Endothelial cell of umbilical vein (primary cell): Measurements from ENCODE around the gene CAP2. TPM values are rescaled to one million over a fixed set of nuclear protein-coding genes. Genes with fewer than 3 reads are reported as not detected.

Experiments
- BruUV-seq: library from RNA; stranded (reverse); fragments of 400-500 nt; replicated peaks from 2 replicates; lab custom pipeline; 2021; lab: Mats Ljungman, UMichigan
- CTCF ChIA-PET: fragments of 300-600, 350-600 bp; sonication (Branson Sonifier 250); formaldehyde crosslinking; loops from one replicate; lab custom pipeline; 2021; ENCODE audit warnings: antibody characterized with exemption, inconsistent platforms; lab: Charles Lee
- POLR2A ChIA-PET: fragments of 300-600, 350-600 bp; sonication (Branson Sonifier 250); formaldehyde crosslinking; loops from one replicate; lab custom pipeline; 2021; ENCODE audit warnings: antibody characterized with exemption, inconsistent platforms; lab: Charles Lee
- DNase-seq: peaks from one replicate; pipeline ENCODE4 v3.0.0-alpha.2; 2011; ENCODE audit warnings: low read depth, low spot score
- FAIRE-seq: peaks from 2 replicates; lab custom pipeline; 2011; peaks lifted over from hg19 to GRCh38; lab: Jason Lieb, UNC
- H2AFZ ChIP-seq: 2 replicates; pipeline ENCODE4 v1.6.0; 2012; ENCODE audit warnings: low read depth, low read length, control low read depth, inconsistent platforms
- H3K27ac ChIP-seq: 2 replicates; pipeline ENCODE4 v1.5.1; 2011; ENCODE audit warnings: low read depth, mild to moderate bottlenecking, control low read depth, low read length, moderate library complexity; ENCODE audit not compliant: insufficient read depth
- H3K27me3 ChIP-seq, 2 experiments: 2 replicates each; pipeline versions ENCODE4 v1.6.0 to v1.6.1; 2011; ENCODE audit warnings: low read length in 2 of 2, mixed read lengths in 1 of 2; ENCODE audit not compliant: control insufficient read depth in 2 of 2, insufficient read depth in 2 of 2
- H3K36me3 ChIP-seq, 2 experiments: 2 replicates in 1 of 2; 3 replicates in 1 of 2; pipeline ENCODE4 v1.5.1; 2011; ENCODE audit warnings: low read length in 2 of 2, mild to moderate bottlenecking in 1 of 2, moderate library complexity in 1 of 2; ENCODE audit not compliant: control insufficient read depth in 2 of 2, insufficient read depth in 2 of 2; ENCODE audit errors: extremely low read depth in 1 of 2
- H3K4me1 ChIP-seq: 3 replicates; pipeline ENCODE4 v1.5.1; 2011; ENCODE audit warnings: mild to moderate bottlenecking, low read length; ENCODE audit not compliant: control insufficient read depth, insufficient read depth; ENCODE audit errors: extremely low read depth
- H3K4me2 ChIP-seq: 2 replicates; pipeline ENCODE4 v1.6.1; 2011; ENCODE audit warnings: low read length, control low read depth, mixed read lengths; ENCODE audit not compliant: insufficient read depth
- H3K4me3 ChIP-seq, 3 experiments: fragments of 200-600 bp in 1 of 3; sonication (generic), shearing (Covaris generic) in 1 of 3; replicated peaks in 1 of 3; 2 replicates each; pipeline ENCODE4 v1.5.1; 2011 to 2016; ENCODE audit warnings: control low read depth in 3 of 3, low read length in 3 of 3, mild to moderate bottlenecking in 2 of 3, inconsistent platforms in 1 of 3, low read depth in 1 of 3, moderate library complexity in 1 of 3; ENCODE audit not compliant: insufficient read depth in 1 of 3
- H3K79me2 ChIP-seq: 2 replicates; pipeline ENCODE4 v1.6.0; 2012; ENCODE audit warnings: low read length, inconsistent platforms; ENCODE audit not compliant: control insufficient read depth, insufficient read depth
- H3K9ac ChIP-seq: replicated peaks from 2 replicates; pipeline ENCODE3; 2011; ENCODE audit warnings: low read length, control low read depth; ENCODE audit not compliant: insufficient read depth; ENCODE audit errors: extremely low read depth
- H3K9me1 ChIP-seq: replicated peaks from 3 replicates; pipeline ENCODE4 v1.6.0; 2011; ENCODE audit warnings: mild to moderate bottlenecking, low read length; ENCODE audit not compliant: control insufficient read depth, insufficient read depth; ENCODE audit errors: extremely low read depth
- H3K9me3 ChIP-seq: replicated peaks from 2 replicates; pipeline ENCODE4 v1.5.1; 2012; ENCODE audit warnings: low read length, inconsistent platforms; ENCODE audit not compliant: control insufficient read depth, insufficient read depth
- H4K20me1 ChIP-seq: replicated peaks from 2 replicates; pipeline ENCODE3; 2011; ENCODE audit warnings: mild to moderate bottlenecking, low read length; ENCODE audit not compliant: control insufficient read depth, insufficient read depth; ENCODE audit errors: extremely low read depth
- EZH2 ChIP-seq: IDR thresholded peaks from 2 replicates; pipeline ENCODE4 v1.6.1; 2012; ENCODE audit warnings: borderline replicate concordance, low read depth, mild to moderate bottlenecking, moderate library complexity, low read length, inconsistent platforms; ENCODE audit not compliant: severe bottlenecking
- FOS ChIP-seq: IDR thresholded peaks from 2 replicates; pipeline ENCODE4 v1.6.1; 2011; ENCODE audit warnings: mild to moderate bottlenecking, low read length, moderate library complexity, borderline replicate concordance; ENCODE audit not compliant: insufficient read depth
- GATA2 ChIP-seq: IDR thresholded peaks from 2 replicates; pipeline ENCODE4 v1.7.0; 2011; ENCODE audit warnings: low read depth, mild to moderate bottlenecking, moderate library complexity, mixed read lengths, low read length; ENCODE audit not compliant: insufficient read length, insufficient read depth
- JUN ChIP-seq: IDR thresholded peaks from 2 replicates; pipeline ENCODE4 v1.6.1; 2011; ENCODE audit warnings: borderline replicate concordance, low read depth; ENCODE audit not compliant: insufficient read length, insufficient read depth
- MYC ChIP-seq: IDR thresholded peaks from one replicate; pipeline ENCODE4 v1.6.1; 2011; ENCODE audit warnings: mild to moderate bottlenecking, low read depth, low read length
- POLR2A ChIP-seq: IDR thresholded peaks from 2 replicates; pipeline ENCODE4 v1.6.1; 2012; ENCODE audit warnings: low read depth, mild to moderate bottlenecking, control low read depth, low read length
- POLR2AphosphoS5 ChIP-seq: IDR thresholded peaks from 2 replicates; pipeline ENCODE4 v1.6.1; 2012; ENCODE audit warnings: low read depth, mild to moderate bottlenecking, control low read depth, low read length, moderate library complexity; ENCODE audit not compliant: insufficient read depth
- dilution Hi-C: fragments of 300-500 bp; cut with MboI; formaldehyde crosslinking; loops from one replicate; pipeline ENCODE4 v1.15.0; 2019; ENCODE audit warnings: low sequenced_read_pairs; ENCODE audit not compliant: extremely low pct_ligation_motif_present
- intact Hi-C: fragments of 100-400 bp; cut with micrococcal nuclease; formaldehyde crosslinking; loops from one replicate; pipeline ENCODE4 v1.10.0; 2022
- polyA plus RNA-seq, 4 experiments: library from polyadenylated mRNA; depleted of rRNA in 3 of 4; stranded (reverse) in 3 of 4; unstranded in 1 of 4; fragments of >200 nt; gene quantifications; 2 replicates each; pipeline versions ENCODE4 v1.2.1 to v1.2.3, GENCODE V29; 2011 to 2012; ENCODE audit warnings: missing spikeins in 1 of 4
- total RNA-seq: library from RNA; stranded (reverse); gene quantifications from 2 replicates; pipeline ENCODE4 v1.2.3, GENCODE V29; 2021
- TF ChIP-seq, protein P1 (sequence below): IDR thresholded peaks from 2 replicates; pipeline ENCODE4 v1.6.1; 2011; ENCODE audit not compliant: insufficient read depth, insufficient read length
- TF ChIP-seq, protein P2 (sequence below), 2 donors: IDR thresholded peaks; 1 replicate in 1 of 2; 2 replicates in 1 of 2; pipeline ENCODE4 v1.5.1; 2011; ENCODE audit warnings: low read length in 2 of 2, mild to moderate bottlenecking in 2 of 2, moderate library complexity in 2 of 2, control low read depth in 1 of 2, inconsistent platforms in 1 of 2, low read depth in 1 of 2; ENCODE audit not compliant: insufficient read depth in 1 of 2; ENCODE audit errors: extremely low read depth in 1 of 2

Gene CAP2
- total and polyA plus RNA-seq, 2 donors (not counting 3 experiments of a cell fraction or from before 2014, with no cell fraction given): 12.2 to 21.3 TPM

DNA sequence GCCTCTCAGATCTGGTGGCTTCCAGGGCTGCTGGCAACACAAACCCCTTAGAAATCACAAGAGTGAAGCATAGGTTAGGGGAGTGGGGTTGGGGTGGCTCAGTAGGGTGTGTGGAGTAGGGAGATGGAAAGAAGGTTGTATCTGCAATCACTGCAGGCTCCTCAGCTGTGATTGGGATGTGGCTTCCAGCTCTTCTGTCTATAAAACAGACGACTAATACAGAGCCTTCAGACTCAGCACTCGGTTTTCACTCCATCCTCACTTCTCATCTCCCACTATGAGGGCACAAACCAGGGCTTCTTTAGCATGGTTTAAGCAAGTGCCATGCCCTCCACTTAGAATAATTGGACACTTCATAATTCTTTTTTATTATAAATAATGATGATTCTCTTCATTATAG, 46.4 kb upstream of the CAP2 start:
- intact Hi-C loops (no loop called here), dilution Hi-C loops (no loop called here)
- no peaks in the 10 kb centered on the region for H3K9me1 ChIP-seq
- H3K4me2 ChIP-seq: no peak overlapping the region
- ChIA-PET POLR2A (no interaction called here), CTCF (interaction anchor here (1.1 kb wide), 1 partner anchor 177 kb away, joined by 3 read pairs; no protein-coding TSS in a partner anchor)
- H3K79me2 ChIP-seq: no peaks in the 10 kb centered on the region
- TF ChIP-seq GATA2: no peak
- TF ChIP-seq JUN: no peak
- no peak for TF ChIP-seq FOS
- no peak for TF ChIP-seq POLR2A
- TF ChIP-seq, protein P1, sequence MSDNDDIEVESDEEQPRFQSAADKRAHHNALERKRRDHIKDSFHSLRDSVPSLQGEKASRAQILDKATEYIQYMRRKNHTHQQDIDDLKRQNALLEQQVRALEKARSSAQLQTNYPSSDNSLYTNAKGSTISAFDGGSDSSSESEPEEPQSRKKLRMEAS: no peak
- TF ChIP-seq, protein P2, sequence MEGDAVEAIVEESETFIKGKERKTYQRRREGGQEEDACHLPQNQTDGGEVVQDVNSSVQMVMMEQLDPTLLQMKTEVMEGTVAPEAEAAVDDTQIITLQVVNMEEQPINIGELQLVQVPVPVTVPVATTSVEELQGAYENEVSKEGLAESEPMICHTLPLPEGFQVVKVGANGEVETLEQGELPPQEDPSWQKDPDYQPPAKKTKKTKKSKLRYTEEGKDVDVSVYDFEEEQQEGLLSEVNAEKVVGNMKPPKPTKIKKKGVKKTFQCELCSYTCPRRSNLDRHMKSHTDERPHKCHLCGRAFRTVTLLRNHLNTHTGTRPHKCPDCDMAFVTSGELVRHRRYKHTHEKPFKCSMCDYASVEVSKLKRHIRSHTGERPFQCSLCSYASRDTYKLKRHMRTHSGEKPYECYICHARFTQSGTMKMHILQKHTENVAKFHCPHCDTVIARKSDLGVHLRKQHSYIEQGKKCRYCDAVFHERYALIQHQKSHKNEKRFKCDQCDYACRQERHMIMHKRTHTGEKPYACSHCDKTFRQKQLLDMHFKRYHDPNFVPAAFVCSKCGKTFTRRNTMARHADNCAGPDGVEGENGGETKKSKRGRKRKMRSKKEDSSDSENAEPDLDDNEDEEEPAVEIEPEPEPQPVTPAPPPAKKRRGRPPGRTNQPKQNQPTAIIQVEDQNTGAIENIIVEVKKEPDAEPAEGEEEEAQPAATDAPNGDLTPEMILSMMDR (IDR thresholded peaks at IDR 0.05; ENCODE audit: extremely low read depth in 1 of 2, insufficient read depth in 1 of 2, low read depth in 1 of 2, low read length in 2 of 2): no peak
- TF ChIP-seq MYC: no peak
- TF ChIP-seq EZH2: no peak
- no peak for TF ChIP-seq POLR2AphosphoS5
- FAIRE-seq (no peak), DNase-seq (no peak)
- no peak overlapping the region for H3K27ac ChIP-seq
- H3K4me1 ChIP-seq: no peaks in the 10 kb centered on the region
- H4K20me1 ChIP-seq: no peaks in the 10 kb centered on the region
- no peaks in the 10 kb centered on the region for H3K27me3 ChIP-seq
- H3K36me3 ChIP-seq: no peaks in the 10 kb centered on the region
- H3K9me3 ChIP-seq: no peaks in the 10 kb centered on the region
- no peak overlapping the region for H2AFZ ChIP-seq
- no peak overlapping the region for H3K9ac ChIP-seq
- BruUV-seq: no TSS peak
- no peak overlapping the region for H3K4me3 ChIP-seq
